ENCODE results near the gene LSS.
A peak's percentile ranks its signal among the peaks of the same experiment; 100 is the strongest.

The LSS gene

DNA sequence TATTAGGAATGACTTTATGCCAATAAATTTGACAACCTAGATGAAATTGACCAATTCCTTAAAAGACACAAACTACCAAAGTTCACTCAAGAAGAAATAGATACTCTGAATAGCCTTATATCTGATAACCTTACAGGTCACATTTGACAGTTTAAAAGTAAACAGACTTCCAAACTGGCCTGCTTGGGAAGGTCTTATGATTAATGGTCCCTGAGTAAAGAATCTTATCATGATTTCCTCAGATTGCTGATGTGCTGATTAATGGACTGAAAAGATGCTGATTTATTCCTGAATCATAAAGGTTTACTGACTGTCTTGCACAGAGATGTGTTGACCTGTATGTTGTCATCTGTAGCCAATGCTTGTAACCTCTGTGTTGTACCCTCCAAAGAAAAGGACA is 63.5 kb downstream of the LSS start:
- no peak for DNase-seq

GRCh38 chr21:46163380-46163779 is 65.2 kb downstream of the LSS start:
- no peak for DNase-seq

DNA sequence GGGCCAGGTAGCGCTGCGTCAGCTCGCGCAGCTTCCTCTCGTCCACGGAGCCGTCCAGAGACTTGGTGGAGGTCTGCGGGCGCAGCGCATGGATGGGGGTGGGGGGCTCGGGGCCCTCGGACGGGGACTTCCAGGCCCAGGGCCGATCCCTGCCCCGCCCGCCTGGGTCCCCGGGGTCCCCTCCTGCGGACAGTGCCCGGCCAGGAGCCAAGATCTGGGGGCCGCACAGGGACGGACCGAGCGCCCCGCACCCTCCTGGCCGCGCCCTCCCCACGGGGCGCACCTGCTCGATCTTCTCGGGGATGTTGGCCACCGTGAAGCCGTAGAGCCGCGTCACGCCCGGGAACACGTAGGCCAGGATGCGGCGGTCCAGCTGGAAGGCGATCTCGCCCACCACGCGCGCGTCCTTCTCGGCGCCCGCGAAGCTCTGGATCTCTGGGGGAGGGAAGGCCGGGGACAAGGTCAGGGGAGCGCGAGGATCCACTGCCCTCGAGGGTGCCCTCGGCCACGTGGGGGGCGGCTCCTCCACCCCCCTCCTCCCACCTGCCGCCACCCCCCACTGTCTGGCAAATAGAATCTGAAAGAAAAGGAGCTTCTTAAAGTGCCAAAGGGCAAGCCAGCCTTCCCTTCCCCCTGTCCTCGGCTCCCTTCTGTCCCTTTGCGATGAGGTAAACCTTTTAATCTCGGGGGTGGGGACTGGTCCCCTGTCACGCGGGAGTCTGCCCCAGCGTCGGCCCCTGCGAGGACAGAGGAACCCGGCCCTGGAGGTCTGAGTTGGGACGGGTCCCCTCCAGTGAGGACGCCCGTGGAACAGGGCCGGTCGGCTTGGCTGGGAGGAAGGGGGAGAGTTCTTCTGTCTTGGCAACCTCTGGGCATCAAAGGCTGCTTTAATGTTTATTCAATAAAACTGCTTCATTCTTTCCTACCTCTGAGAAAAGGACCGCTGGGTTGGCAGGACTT is 66.7 kb downstream of the LSS start:
- no peak for DNase-seq

- DNase-seq: no peak
These were observed 67.5 kb downstream of the LSS start for GRCh38 chr21:46160907-46161632.

- no peak for DNase-seq
These were observed 68.0 kb downstream of the LSS start for GRCh38 chr21:46160657-46160906.

- DNase-seq: no peak
These were observed 68.5 kb downstream of the LSS start for GRCh38 chr21:46159841-46160656.

DNA sequence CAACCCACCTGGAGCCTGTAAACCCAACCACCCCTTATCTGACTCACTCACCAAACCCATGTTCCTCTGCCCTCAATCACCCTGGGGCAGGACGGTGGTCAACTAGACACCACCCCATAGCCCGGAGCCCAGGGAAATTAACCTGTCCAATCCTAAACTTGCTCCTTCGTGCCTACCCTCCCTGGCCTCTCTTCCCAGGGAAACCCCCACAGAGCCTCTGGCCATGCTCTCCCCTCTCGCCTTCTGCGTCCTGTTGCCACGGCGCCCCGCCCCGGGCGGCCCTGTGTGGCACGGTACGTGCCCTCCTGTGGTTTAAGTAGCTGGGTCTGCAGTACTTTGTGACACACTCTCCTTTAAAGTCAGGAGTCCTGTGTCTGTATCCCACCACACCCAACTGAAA is 69.2 kb downstream of the LSS start:
- DNase-seq: no peak

DNA sequence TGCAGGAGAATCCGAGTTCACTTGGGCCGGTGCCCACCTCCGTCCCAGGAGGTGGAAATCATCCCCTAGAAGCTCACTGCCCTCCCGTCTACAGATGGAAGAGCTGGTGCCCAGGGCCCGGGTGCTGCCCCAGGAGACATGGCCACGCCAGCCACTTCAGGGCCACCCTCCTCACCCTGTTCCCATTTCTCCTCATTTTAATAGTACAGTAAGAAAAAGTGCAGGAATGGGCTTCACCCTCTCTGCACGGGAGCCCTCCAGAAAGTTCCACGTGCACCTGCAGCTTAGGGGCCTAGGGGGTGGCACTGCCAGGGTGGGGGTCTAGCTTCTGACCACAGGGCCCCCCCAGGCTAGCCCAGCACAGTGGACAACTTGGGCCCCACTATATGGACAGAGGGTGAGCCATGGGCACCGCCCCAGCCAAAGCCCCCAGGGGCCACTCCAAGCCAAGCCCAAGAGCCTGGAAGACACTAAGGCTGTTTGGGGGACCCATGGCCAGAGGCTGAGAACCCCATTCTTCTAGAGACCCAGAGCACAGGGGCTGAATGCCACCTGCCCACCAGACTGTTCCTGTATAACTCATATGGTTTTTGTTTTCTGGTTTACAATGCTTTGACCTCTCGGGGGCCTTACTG is 69.8 kb downstream of the LSS start:
- no peak for DNase-seq

DNA sequence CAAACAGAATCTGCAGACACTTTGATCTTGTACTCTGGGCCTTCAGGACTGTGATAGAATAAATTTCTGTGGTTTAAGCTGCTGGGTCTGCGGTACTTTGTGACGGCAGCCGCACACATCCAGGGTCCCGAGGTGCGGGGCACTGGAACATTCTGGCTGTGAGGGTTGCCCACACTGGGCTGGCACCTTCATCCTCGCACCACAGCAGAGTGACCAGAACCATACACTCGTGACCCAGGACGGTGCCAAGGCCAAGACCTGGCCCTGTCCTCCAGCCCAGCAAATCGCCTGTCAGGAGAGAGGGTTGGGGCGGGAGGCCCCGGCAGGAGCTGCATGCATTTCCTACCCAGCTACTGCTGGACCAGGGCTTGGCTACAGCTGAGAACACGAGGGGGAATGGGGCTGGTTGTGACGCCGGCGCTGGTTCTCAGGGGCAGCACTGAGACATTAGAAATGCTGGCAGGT is 70.6 kb downstream of the LSS start:
- DNase-seq: no peak

DNA sequence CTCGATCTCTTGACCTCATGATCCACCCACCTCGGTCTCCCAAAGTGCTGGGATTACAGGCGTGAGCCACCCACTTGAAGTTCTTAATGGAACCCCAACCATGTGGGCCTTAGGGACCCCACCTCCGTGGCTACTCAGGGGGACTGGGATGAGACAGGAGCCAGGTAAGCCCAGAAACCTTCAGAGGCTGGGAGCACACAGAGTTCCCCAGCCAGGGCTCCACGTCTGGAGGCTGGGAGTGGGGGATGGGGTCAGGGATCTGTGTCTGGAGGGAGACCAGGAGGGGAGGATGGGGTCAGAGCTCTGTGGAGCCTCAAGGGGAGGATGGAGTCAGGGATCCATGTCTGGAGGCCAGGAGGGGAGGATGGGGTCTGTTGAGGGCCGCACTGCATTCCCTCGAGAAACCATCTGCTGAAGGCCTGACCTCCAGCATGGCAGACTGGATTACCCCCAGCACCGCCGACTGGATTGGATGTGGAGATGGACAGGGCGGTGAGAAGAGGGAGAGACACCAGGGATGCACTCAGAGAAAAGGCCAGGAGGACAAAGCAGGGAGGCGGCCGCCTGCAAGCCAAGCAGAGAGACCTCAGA is 71.1 kb downstream of the LSS start:
- no peak for DNase-seq

DNA sequence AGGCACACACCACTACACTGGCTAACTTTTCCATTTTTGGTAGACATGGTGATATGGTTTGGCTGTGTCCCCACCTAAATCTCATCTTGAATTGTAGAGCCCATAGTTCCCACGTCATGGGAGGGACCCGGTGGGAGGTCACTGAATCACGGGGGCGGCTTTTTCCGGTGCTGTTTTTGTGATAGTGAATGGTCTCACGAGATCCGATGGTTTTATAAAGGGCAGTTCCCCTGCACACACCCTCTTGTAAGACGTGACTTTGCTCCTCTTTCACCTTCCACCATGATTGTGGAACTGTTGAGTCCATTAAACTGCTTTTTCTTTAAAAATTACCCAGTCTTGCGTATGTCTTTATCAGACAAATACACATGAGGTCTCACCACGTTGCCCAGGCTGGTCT is 71.9 kb downstream of the LSS start:
- no peak for DNase-seq

- DNase-seq: no peak
These were observed 72.3 kb downstream of the LSS start for GRCh38 chr21:46156378-46156645.

DNA sequence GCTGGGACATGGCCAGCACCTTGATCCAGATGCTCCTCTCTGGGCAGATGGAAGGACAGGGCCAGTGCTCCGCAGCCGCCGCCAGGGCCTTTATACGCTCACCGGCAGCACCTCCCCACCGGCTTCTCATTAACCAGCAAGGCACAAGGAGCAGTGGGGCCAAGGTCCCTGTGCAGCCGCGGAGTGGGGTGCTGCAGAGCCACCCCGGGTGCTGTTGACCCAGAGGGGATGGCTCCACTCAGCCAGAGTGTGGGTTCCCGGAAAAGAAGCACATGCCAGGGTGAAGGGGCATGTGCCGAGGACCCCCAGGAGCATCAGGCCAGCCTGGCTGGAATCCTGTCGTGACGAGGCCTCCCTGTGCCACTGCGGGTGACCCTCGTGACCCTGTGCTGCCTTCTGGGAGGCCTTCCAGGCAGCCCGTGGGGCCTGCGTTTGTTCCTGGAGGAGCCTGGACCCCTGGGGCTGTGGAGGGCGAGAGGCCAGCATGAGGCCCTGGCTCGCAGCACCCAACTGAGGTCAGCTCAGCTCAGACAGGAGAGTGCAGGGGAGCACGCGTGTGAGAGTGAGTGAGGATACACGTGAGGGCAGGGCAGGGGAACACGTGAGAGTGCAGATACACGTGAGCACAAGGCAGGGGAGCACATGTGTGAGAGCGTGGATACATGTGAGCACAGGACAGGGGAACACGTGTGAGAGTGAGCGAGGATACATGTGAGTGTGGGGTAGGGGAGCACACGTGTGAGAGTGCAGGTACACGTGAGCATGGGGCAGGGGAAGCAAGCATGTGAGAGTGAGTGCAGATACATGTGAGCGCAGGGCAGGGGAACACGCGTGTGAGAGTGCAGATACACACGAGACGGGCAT is 72.8 kb downstream of the LSS start, which contains the start of gene FTCD:
Gene FTCD (minus strand): TSS at position 66 of the 864 bp plus-strand sequence. CDS start 56 bp downstream, at position 10.
- no peak for DNase-seq

- DNase-seq: no peak
These were observed 73.5 kb downstream of the LSS start for GRCh38 chr21:46154955-46155513.

- DNase-seq: no peak
These were observed 74.2 kb downstream of the LSS start for GRCh38 chr21:46154155-46154954.

GRCh38 chr21:46153247-46154154 is 75.1 kb downstream of the LSS start:
- DNase-seq: peak; percentile 82

- DNase-seq: no peak
These were observed 75.7 kb downstream of the LSS start for GRCh38 chr21:46152927-46153246.

- no peak for DNase-seq
These were observed 76.3 kb downstream of the LSS start for GRCh38 chr21:46151989-46152926.
